ENCODE measurements around the gene TBCD.

DNA sequence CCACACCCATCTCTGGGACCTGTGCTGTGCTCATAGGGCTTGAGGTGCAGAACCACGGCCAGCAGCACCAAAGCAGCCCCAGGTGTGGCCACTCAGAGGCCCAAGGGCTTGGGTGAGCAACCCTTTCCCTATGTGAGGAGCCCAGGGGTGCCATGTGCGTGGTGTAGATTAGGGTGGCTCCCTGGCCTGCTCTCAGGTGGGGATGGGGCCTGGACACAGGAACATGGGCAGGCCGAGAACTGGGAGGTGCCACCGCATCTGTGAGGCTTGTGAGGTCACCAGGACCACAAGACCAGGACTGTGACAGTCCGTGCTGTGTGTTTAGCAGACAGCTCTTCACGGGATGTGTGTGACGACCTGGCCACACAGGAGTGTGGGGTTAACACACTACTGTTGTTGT lies 191.5 kb downstream of the TBCD start:
- TF ChIP-seq EZH2phosphoT487 (IDR thresholded peaks at IDR 0.05; ENCODE audit: insufficient read depth, low read depth): no peak
- no peak for TF ChIP-seq EZH2 (IDR thresholded peaks at IDR 0.05; ENCODE audit: insufficient read depth, poor library complexity, severe bottlenecking)
